Lung microvascular endothelial cell (primary cell): ENCODE data around the gene PNPLA6. TPM values are rescaled to one million over a fixed set of nuclear protein-coding genes. Genes with fewer than 3 reads are reported as not detected.
A peak's percentile ranks its signal among the peaks of the same experiment; 100 is the strongest.

Experiments used
- DNase-seq, 2 donors: peaks; one replicate each; pipeline versions ENCODE4 v3.0.0 to v3.0.0-alpha.2; 2010; ENCODE audit warnings: low read depth in 2 of 2
- total RNA-seq: library from RNA; depleted of rRNA; stranded (reverse); fragments of >200 nt; gene quantifications from 2 replicates; pipeline ENCODE4 v1.2.1, GENCODE V29; 2014

Gene PNPLA6
- total RNA-seq, 1 donor from 2014 or later: 88.3 TPM

GRCh38 chr19:7515110-7515644 is 20.3 kb upstream of the PNPLA6 start:
- no peak for DNase-seq

GRCh38 chr19:7515645-7516151 is 19.8 kb upstream of the PNPLA6 start, which contains the start of gene ZNF358:
TSS of gene ZNF358 (plus strand) at chr19:7516103. CDS start at chr19:7519243, 3,140 bp downstream.
- peak; percentile 69 to 82 for DNase-seq

GRCh38 chr19:7516333-7516732 is 19.2 kb upstream of the PNPLA6 start:
- DNase-seq: no peak

- DNase-seq: no peak
Observed at GRCh38 chr19:7516878-7517277, 18.6 kb upstream of the PNPLA6 start.

- DNase-seq: no peak
Observed at GRCh38 chr19:7519361-7520130, 16.0 kb upstream of the PNPLA6 start.

- DNase-seq: no peak
Observed at GRCh38 chr19:7520131-7521051, 15.1 kb upstream of the PNPLA6 start.

- DNase-seq: no peak
Observed at GRCh38 chr19:7521551-7522071, 13.9 kb upstream of the PNPLA6 start.

GRCh38 chr19:7522072-7522922 is 13.2 kb upstream of the PNPLA6 start, which contains the start of gene MCOLN1:
TSS of gene MCOLN1 (plus strand) at chr19:7522624. CDS start at chr19:7522751, 127 bp downstream.
- peak; percentile 98 for DNase-seq

GRCh38 chr19:7522923-7523667 is 12.4 kb upstream of the PNPLA6 start:
- DNase-seq: no peak

- no peak for DNase-seq
Observed at GRCh38 chr19:7524523-7524922, 11.0 kb upstream of the PNPLA6 start.

- no peak for DNase-seq
Observed at GRCh38 chr19:7524992-7525739, 10.4 kb upstream of the PNPLA6 start.

- no peak for DNase-seq
Observed at GRCh38 chr19:7526059-7526929, 9.2 kb upstream of the PNPLA6 start.

GRCh38 chr19:7527516-7528191 is 7.9 kb upstream of the PNPLA6 start:
- DNase-seq: no peak

GRCh38 chr19:7528192-7528519 is 7.4 kb upstream of the PNPLA6 start:
- no peak for DNase-seq

- DNase-seq: no peak
Observed at GRCh38 chr19:7528522-7529245, 6.8 kb upstream of the PNPLA6 start.

GRCh38 chr19:7529246-7529600 is 6.3 kb upstream of the PNPLA6 start:
- no peak for DNase-seq
